GM21526 (cell line): Measurements from ENCODE around the gene LRRC8D.

Experiments used
- ATAC-seq: cut with Tn5 transposase; IDR thresholded peaks from one replicate; pipeline ENCODE4 v1.9.1; 2021; ENCODE audit warnings: moderate library complexity; ENCODE audit not compliant: unreplicated experiment, low FRiP score

LRRC8D gene

DNA sequence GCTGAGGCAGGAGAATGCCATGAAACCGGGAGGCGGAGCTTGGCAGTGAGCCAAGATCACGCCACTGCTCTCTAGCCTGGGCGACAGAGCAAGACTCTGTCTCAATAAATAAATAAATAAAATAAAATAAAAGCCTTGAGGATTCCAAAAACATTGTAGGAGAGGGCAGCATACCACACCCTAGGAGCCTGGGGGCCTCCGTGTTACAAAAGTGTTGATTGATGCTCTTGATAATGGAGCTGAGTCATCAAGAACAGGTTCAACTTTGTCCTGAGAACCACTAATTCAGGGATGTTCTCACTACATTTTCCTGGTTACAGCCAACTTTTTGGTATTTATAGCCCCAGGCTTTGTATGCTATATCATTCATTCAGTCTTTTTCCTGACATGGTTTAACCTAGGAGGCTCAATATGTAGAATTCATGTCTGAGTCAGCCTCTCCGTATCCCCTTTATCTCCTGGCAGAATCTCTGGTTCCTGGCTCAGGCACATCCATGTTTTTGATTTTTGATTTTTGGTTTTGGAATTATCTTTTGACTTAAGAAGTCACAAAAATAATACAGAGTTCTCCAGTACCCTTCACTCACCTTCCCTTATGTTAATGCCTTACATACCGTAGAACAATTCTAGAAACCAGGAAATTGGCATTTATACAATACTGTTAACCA is 69.4 kb downstream of the LRRC8D start:
- ATAC-seq: no peak

DNA sequence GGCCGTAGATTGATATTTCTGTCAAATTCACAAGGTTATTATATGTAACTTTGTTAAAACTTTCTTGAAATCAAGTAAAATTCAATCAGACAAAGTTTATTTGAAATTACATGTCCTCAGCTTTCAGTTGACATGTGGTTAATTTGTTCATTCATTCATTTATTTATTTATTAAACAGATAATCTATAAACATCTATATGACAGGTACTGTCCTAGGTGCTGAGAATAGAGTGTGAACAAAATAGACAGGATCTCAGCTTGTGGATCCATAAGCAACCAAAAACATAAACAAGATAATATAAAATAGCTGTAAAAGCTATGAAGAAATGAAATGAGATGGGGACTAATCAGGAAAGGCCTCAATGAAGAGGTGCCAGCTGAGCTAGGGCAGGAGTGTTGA is 72.0 kb downstream of the LRRC8D start:
- ATAC-seq: no peak

DNA sequence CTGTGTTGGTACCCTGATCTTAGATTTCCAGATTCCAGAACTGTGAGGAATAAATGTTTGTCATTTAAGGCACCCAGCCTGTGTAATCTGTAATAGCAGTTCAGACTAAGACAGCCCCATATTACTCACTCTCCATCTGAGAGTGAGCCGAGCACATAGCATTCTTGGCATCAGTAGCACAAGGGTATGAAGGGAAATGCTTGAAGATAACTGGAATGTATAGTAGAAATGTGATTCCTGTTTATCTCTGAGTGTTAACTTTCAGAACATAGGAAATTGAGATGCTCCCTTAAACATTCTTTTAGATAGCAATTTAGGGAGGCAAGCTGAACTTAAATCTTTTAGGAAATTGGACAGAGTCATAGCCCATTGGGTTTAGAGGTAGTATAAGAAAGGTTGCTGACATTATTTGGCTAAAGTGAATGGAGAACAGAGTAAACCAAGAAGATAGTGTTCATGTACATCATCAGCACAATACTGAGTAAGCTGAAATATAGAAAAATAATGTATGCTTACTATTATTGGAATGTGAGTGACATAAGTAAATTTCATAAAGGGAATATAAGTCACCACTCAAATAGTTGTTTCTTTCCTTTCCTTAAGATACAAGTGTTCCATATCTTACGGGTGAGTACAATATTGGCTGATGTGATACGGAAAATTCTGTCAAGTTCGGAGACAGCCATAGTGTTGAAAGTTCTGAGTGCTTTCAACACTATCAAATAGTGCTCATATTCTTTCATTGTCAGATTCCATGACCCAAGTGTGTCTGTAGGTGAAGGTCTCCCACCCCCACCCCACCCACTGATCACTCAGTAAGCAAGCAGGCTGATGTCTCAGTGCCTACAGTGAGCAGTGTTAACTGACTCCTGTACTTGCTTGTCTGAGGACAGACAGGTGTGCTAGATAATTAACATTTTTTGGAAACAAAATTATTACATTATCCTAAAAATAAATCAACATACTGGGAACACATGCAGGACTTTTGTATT is 73.7 kb downstream of the LRRC8D start:
- no peak for ATAC-seq

DNA sequence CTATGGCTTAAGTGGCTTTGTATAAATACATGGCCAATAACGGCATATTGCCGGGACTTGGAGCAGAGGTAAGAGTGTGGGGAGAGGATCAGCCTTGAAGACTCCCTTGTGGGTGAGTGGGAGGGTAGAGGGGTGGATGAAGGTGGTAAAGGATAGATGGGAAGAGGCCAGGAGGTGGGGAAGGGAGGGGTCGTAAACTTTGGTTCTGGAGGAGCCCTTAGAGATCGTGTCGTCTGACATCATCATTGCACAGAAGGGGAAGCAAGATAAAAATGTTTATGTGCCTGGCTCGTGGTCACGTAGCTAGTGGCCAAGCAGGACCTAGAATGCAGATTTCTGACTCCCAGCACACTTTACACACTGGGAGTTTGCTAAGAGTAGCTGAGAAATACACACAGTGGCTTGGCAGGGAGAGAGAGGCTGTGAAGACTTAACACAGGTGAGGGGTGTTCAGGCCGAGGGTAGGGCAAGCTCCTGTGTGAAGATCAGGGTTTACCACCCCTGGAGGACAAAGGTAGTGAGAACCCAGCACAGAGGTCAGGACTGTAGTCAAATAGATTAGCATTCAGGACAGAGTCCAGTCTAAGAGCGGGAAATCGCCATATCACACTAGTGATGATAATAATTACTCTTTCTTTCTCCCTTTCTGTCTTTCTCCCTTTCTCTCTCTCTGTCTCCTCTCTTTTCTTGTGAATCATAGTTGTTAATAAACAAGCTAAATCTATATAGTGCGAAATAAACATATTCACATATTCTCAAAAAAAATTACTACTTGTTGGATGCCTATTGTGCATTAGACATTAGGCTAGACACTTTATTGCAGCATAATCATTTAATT is 75.5 kb downstream of the LRRC8D start:
- ATAC-seq: no peak

DNA sequence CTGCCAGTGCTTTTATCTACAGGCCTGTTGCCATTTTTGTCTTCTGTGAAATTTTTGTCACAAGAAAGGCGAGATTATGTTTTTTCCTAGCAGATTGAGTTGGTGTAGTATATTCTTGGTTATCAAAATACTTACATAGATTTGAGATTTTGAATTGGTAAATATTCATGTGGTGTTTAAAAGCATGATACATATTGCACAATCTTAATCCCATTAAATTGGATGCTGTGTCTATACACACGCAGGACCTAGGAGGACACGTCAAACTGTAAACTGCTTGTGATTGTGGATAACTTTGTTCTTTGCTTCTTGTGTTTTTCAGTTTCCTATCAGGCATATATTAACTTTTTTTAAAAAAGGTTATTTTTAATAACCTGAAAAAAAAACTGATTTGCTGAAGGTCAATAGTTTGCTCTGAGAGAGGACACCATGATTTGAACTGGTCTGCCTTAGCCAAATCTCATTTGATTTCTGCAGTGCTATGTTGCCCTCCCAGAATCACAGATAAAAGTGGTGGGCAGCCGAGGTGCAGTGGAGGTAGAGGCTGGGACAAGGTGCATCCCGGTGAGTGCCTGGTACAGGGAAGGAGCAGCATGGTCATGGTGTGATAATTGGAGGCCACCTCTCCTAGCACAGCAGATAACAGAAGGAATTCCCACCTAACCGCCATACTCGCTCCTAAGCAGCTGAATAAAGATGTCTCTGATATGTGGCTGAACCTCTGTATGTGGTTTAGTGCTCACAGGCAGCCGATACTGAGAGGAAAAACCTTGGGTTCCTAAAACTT is 76.7 kb downstream of the LRRC8D start:
- ATAC-seq: no peak

DNA sequence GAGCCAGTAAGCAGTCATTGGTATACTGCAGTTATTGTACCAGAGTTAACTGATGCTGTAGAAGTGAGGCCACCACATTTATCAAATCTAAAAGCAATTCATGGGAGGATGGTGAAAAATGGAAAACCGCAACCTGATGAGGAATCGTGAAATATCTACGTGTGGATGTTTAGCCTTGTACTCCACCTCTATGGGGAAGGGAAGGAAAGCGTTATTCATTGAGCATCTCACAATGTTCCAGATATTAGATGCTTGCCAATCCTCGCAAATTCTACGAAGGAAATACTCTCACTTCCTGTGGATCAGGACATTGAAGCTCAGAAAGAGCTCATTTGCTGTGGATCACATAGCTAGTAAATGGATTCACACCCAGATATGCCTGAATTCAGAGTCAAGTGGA is 77.3 kb downstream of the LRRC8D start:
- ATAC-seq: no peak

DNA sequence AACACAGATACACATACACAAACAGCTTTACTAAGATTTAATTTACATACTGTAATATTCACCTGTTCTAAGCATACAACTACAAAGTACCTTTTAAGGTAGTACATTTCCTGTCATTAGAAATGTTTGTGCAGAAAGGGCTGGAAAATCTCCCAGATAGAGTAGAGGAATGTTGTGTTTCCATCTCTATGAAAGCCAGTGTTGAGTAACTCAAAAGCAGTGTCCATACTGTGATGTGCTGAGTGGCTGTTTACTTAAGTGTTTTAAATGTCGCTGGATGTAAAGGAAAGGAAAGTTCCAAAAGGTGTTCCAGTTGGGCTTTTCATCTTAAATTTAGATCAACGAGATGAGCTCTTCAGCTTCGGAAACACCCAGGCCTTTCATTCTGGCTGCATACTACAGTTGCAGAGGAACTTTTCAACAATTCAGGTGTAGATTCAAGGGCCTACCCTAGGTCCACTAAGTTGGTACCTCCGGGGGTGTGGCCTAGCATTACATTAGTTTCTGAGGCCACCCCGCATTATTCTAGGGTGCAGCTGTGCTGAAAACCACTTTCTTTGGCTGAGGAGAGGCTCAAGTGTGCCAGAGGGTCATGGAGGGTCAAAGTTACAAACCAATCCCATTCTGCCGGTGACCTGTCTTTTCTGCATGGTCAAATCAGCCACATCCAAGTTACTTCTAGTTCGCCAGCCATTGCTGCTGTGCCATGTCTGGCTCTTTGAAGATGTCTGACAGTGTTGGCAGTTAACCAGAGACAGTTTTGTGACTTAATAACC is 78.1 kb downstream of the LRRC8D start:
- ATAC-seq: no peak

DNA sequence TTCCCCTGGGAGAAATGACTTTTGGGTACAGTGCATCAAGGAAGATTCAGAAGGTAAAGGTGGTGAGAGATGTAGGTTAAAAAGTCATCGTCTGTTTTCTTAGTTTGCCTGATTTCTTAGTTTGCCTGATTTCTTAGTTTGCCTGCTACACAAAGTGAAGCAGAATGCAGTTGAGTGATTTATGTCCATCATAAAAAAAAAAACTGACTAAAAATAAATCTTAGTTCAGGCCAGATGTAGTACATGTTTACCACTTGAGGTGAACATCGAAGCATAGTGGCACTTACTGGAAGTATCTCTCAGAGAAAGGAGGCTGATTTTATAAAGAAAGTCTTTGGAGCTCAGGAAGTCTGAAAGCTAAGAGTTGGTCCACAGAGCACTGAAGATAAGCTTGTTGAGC is 79.5 kb downstream of the LRRC8D start:
- ATAC-seq: no peak

DNA sequence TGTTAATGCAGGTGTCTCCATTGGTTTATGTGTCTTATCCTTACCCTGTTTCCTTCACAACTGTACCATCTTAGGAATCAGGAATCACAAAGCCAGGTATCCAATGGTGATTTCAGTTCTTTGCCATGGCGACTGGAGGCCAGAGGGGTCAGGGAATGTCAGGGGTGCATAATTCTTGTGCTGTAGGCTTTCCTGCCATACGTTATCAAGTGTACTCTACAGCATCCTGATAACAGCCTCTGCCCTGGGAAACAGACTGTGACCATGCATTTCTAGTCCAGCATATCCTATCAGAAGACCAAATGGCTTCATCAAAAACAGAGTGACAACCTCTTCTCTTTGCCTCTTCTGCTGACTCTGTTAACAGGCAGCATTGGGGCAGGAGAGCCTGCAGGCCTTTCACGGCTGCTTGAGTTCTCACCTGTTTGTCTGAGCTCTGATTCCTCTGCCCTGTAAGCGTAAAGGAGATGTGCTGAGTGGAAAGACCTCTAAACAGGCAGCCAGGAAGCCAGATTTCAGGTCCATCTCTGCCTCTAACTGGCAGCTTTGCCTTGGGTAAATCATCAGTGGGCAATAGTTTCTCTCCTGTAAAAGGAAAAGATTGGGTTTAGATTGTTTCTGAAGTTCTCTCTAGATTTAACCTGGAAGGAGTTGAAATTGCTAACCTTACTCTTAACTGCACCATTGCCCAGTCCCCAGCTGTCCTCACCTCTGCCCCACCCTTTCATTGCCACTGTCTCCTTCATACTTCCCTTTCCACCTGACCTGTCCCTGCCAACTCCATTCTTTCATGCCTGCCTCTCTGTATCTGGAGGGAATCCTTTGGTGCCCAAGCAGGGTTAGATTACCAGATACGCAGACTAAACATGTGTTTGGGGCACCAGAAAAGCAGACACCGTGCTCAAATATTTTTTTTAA is 80.2 kb downstream of the LRRC8D start:
- ATAC-seq: no peak

DNA sequence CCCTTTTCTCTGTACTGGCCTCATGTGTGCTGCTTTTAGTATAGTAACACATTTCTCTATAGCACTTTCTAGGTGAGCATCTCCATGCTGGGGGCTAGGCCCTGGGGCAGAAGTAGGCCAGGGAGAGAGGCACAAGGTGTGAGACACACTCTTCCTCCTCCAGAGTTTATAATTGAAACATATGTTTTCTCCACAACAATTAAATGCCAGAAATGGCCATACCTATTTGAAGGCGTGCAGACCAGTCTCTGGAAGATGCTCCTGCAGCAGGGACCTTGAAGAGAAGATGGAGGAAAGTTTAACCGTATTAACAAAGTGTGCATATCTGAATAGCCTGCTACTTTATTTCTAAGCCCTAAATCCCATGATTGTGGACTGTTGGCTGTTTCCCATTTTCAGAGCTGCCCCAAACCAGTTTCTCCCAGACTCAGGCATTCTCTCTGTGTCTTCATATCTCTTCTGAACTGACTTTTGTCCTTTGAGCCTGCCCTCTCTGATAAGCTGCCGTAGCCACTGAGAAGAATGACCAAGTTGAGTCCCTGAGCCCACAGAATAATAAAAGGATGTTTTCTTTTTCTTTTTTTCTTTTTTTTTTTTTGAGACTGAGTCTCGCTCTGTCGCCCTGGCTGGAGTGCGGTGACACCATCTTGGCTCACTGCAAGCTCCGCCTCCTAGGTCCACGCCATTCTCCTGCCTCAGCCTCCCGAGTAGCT is 81.3 kb downstream of the LRRC8D start:
- ATAC-seq: no peak

DNA sequence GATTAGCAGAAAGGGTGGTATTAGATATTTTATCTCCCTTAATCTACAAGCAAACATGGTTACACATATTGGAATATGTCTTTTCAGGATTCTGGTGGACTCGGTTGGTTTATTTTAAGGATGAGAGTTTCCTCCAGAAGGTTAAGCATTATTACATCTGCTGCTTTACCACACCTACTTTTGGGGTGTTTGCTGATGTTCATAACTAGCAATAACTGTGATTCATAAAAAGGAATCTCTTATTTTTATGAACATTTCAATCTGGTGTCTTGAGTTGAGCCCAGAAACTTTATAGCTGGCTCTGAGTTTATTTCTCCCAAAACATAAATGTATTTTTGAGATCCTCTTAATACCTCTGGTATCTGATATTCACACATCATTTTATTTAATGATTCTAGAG is 82.7 kb downstream of the LRRC8D start:
- no peak for ATAC-seq

DNA sequence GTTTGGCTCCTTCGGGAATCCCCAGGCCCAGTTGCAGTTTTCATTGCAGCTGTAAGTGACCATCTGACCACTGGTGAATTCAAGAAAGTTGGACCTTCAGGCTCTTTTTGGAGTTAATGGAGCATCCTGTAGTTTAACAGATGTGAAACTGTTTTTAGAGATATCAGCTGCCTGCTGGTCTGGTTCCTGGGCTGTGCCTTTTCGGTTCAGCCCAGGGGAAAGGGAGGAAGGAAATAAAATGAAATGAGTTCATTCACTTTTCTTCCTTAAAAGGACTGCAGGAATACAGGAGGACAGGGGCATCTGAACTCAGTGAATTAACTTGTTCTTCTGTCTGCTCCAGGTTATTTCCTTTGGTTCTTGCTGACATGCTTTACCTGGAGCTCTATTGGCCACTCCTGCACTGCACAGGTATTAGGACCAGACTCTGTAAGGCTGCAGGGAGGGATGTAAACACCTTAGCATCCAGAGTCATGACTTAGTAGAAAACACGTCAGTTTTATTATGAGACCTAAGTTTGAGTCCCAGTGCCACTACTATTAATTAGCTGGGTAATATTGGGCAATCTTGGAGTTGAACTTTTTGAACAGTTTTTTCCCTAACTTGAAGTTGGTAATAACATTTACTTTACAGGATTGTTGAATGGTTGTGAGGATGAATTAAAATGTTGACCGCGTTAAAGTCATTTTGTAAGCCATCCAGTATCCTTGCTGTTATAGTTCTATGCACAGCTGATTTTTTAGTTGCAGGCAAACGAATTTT is 83.6 kb downstream of the LRRC8D start:
- ATAC-seq: no peak

DNA sequence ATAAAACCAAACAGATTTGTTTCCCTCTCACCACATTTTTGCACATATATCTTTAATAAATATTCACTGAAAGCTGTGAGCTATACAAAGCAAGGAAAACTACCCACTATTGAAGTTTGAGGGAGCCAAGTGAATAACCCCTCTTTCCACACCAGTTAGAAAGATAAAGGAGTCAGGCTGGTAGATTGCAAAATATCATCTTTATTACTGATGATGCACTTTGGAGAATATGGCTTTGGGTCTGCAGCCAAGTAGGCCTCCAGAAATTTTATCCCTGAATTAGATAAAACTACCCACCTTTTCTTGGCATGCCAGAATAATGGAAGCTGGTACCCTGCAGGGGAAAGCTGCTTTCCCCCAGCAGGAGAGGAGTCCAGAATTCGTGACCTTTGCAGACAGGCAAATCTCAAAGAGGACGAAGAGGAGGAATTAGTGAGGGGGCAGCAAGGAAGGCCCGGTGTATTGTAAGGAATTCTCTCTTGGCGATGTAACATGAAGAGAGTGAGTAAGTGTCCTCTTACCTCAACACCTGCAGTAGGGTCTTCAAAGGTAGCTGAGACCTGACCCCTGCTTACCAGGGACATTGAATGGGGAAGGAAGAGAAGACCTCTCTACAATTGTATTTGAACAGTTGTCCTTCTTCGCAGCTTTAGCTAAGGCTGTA is 84.7 kb downstream of the LRRC8D start:
- ATAC-seq: no peak

DNA sequence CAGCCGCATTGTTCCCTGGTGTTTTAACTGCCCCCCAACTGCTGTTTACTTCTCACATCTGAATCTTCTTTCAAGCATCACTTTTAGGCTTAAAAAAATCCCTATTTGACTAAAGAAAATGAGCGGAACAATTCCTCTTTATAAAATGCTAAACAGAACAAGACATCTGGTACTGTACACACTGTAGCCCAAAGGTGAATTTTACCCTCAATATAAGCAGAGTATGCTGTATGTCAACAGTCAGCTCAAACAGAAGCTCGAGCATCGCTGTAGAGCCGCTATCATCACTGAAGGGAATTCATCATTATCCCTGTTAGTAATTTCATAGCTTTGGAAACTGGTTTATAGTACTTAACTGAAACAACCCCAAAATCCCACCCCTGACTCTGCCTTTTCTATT is 85.3 kb downstream of the LRRC8D start:
- no peak for ATAC-seq

DNA sequence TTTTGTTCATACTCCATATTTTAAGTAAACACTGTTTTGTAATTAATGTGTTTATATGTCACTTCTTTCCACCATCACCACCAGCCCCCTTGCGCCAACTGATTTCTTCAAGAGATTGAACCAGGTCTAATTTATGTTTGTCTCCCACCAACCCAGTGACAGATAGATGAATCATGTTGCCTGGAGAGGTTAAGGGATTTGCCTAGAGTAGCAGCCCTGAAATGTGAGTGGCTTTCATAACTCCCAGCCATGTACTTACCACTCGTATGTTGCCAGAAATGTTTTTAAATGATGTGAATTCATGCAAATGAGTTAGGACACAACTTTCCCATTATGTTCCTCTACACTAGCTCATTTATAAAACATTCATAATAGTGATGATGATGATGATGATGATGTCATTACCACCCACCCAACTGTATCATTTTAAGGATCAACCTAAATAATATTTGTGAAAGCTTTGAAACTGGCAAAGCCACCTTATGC is 86.9 kb downstream of the LRRC8D start:
- ATAC-seq: no peak

DNA sequence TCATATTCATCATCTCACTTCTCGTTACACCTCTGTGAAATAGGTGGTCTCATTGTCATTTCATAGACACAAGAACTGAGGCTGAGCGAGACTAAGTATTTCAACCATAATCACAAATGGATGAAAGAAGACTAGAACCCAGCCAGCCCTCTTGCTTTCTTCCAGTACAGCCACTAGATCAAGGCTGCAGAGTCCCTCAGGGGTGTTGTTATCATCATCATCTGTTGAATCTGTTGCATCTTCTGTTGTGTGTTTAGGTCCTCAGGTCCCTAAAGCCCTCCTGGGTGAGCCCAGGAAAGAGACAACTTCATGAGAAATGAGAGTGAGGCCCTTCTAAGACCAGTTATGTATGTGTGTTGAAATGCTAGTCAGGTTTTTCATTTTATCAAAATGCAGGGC is 87.4 kb downstream of the LRRC8D start:
- no peak for ATAC-seq
